HG02943 (cell line): ENCODE data around the gene LAMB1.
A peak's percentile ranks its signal among the peaks of the same experiment; 100 is the strongest.
"Not testable (repeated sequence)": the region's sequence is repeated elsewhere in the genome, so short reads cannot be mapped to it uniquely, and the experiment has no call there.

Experiments
- ATAC-seq: cut with Tn5 transposase; IDR thresholded peaks from one replicate; pipeline ENCODE4 v1.9.1; 2021; ENCODE audit warnings: mild to moderate bottlenecking, low read depth, moderate library complexity; ENCODE audit not compliant: unreplicated experiment

Gene LAMB1

GRCh38 chr7:107926481-107926880 lies 76.5 kb downstream of the LAMB1 start:
- ATAC-seq, result no peak

GRCh38 chr7:107924841-107925504 lies 78.0 kb downstream of the LAMB1 start:
- ATAC-seq, result peak; percentile 88

- ATAC-seq, result no peak
Measured at GRCh38 chr7:107922886-107923285, 80.1 kb downstream of the LAMB1 start.

GRCh38 chr7:107921826-107922225 lies 81.1 kb downstream of the LAMB1 start:
- not testable (repeated sequence) for ATAC-seq

GRCh38 chr7:107920048-107920772 lies 82.8 kb downstream of the LAMB1 start:
- no peak for ATAC-seq

- no peak for ATAC-seq
Measured at GRCh38 chr7:107918948-107919347, 84.0 kb downstream of the LAMB1 start.

GRCh38 chr7:107917763-107918651 lies 85.0 kb downstream of the LAMB1 start:
- ATAC-seq, result peak; percentile 94

- no peak for ATAC-seq
Measured at GRCh38 chr7:107915541-107915940, 87.4 kb downstream of the LAMB1 start.

- ATAC-seq, result no peak
Measured at GRCh38 chr7:107914831-107915230, 88.1 kb downstream of the LAMB1 start.

- ATAC-seq, result no peak
Measured at GRCh38 chr7:107913851-107914250, 89.1 kb downstream of the LAMB1 start.

- no peak for ATAC-seq
Measured at GRCh38 chr7:107911981-107912380, 91.0 kb downstream of the LAMB1 start.

- no peak for ATAC-seq
Measured at GRCh38 chr7:107909445-107909844, 93.5 kb downstream of the LAMB1 start.

GRCh38 chr7:107907790-107908189 lies 95.2 kb downstream of the LAMB1 start:
- ATAC-seq, result no peak

- ATAC-seq, result no peak
Measured at GRCh38 chr7:107902381-107902780, 100.6 kb downstream of the LAMB1 start.

- no peak for ATAC-seq
Measured at GRCh38 chr7:107900496-107901015, 102.4 kb downstream of the LAMB1 start.

- ATAC-seq, result no peak
Measured at GRCh38 chr7:107898997-107899594, 103.9 kb downstream of the LAMB1 start.

GRCh38 chr7:107892367-107892741 lies 110.6 kb downstream of the LAMB1 start:
- not testable (repeated sequence) for ATAC-seq

- peak; percentile 12 for ATAC-seq
Measured at GRCh38 chr7:107891636-107892366, 111.2 kb downstream of the LAMB1 start.

GRCh38 chr7:107890962-107891635 lies 111.9 kb downstream of the LAMB1 start, which contains the start of gene DLD:
DLD (plus strand) TSS chr7:107891183; CDS start chr7:107891251, 68 bp downstream.
- ATAC-seq, result peak; percentile 98
